RCC 7860 (cell line): ENCODE data around the gene RTL3.

Experiments used
- DNase-seq: peaks from one replicate; pipeline ENCODE4 v3.0.0-alpha.2; 2015; ENCODE audit warnings: low spot score
- FAIRE-seq: peaks from 2 replicates; lab custom pipeline; 2012; peaks lifted over from hg19 to GRCh38; lab: Jason Lieb, UNC

RTL3 gene

GRCh38 chrX:78622831-78623230, 36.3 kb downstream of the RTL3 start:
- FAIRE-seq (no peak), DNase-seq (no peak)

- FAIRE-seq (no peak), DNase-seq (no peak)
These were observed 39.3 kb downstream of the RTL3 start for GRCh38 chrX:78619834-78620233.

- DNase-seq: no peak
- no peak for FAIRE-seq
These were observed 40.1 kb downstream of the RTL3 start for GRCh38 chrX:78618987-78619386.

DNA sequence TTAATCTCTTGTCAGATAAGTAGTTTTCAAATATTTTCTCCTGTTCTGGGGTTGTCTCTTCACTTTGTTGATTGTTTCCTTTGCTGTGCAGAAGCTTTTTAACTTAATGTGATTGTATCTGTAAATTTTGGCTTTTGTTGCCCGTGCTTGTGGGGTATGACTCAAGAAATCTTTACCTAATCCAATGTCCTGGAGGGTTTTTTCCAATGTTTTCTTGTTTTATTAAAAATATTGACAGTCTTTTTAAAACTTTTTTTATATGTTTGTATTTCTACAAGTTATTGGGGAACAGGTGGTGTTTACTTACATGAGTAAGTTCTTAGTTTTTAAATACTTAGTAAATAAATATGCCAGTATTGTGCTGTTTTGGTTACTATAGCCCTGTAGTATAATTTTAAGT, 44.9 kb downstream of the RTL3 start:
- no peak for DNase-seq
- FAIRE-seq: no peak
